Endothelial cell of umbilical vein (primary cell): ENCODE data around the gene CDKN2B-AS1. TPM values are rescaled to one million over a fixed set of nuclear protein-coding genes. Genes with fewer than 3 reads are reported as not detected.
A peak's percentile ranks its signal among the peaks of the same experiment; 100 is the strongest.

Experiments
- BruUV-seq: library from RNA; stranded (reverse); fragments of 400-500 nt; replicated peaks from 2 replicates; lab custom pipeline; 2021; lab: Mats Ljungman, UMichigan
- CTCF ChIA-PET: fragments of 300-600, 350-600 bp; sonication (Branson Sonifier 250); formaldehyde crosslinking; loops from one replicate; lab custom pipeline; 2021; ENCODE audit warnings: antibody characterized with exemption, inconsistent platforms; lab: Charles Lee
- POLR2A ChIA-PET: fragments of 300-600, 350-600 bp; sonication (Branson Sonifier 250); formaldehyde crosslinking; loops from one replicate; lab custom pipeline; 2021; ENCODE audit warnings: antibody characterized with exemption, inconsistent platforms; lab: Charles Lee
- DNase-seq: peaks from one replicate; pipeline ENCODE4 v3.0.0-alpha.2; 2011; ENCODE audit warnings: low read depth, low spot score
- FAIRE-seq: peaks from 2 replicates; lab custom pipeline; 2011; peaks lifted over from hg19 to GRCh38; lab: Jason Lieb, UNC
- H2AFZ ChIP-seq: 2 replicates; pipeline ENCODE4 v1.6.0; 2012; ENCODE audit warnings: low read depth, low read length, control low read depth, inconsistent platforms
- H3K27ac ChIP-seq: 2 replicates; pipeline ENCODE4 v1.5.1; 2011; ENCODE audit warnings: low read depth, mild to moderate bottlenecking, control low read depth, low read length, moderate library complexity; ENCODE audit not compliant: insufficient read depth
- H3K27me3 ChIP-seq, 2 experiments: 2 replicates each; pipeline versions ENCODE4 v1.6.0 to v1.6.1; 2011; ENCODE audit warnings: low read length in 2 of 2, mixed read lengths in 1 of 2; ENCODE audit not compliant: control insufficient read depth in 2 of 2, insufficient read depth in 2 of 2
- H3K36me3 ChIP-seq, 2 experiments: 2 replicates in 1 of 2; 3 replicates in 1 of 2; pipeline ENCODE4 v1.5.1; 2011; ENCODE audit warnings: low read length in 2 of 2, mild to moderate bottlenecking in 1 of 2, moderate library complexity in 1 of 2; ENCODE audit not compliant: control insufficient read depth in 2 of 2, insufficient read depth in 2 of 2; ENCODE audit errors: extremely low read depth in 1 of 2
- H3K4me1 ChIP-seq: 3 replicates; pipeline ENCODE4 v1.5.1; 2011; ENCODE audit warnings: mild to moderate bottlenecking, low read length; ENCODE audit not compliant: control insufficient read depth, insufficient read depth; ENCODE audit errors: extremely low read depth
- H3K4me2 ChIP-seq: 2 replicates; pipeline ENCODE4 v1.6.1; 2011; ENCODE audit warnings: low read length, control low read depth, mixed read lengths; ENCODE audit not compliant: insufficient read depth
- H3K4me3 ChIP-seq, 3 experiments: fragments of 200-600 bp in 1 of 3; sonication (generic), shearing (Covaris generic) in 1 of 3; replicated peaks in 1 of 3; 2 replicates each; pipeline ENCODE4 v1.5.1; 2011 to 2016; ENCODE audit warnings: control low read depth in 3 of 3, low read length in 3 of 3, mild to moderate bottlenecking in 2 of 3, inconsistent platforms in 1 of 3, low read depth in 1 of 3, moderate library complexity in 1 of 3; ENCODE audit not compliant: insufficient read depth in 1 of 3
- H3K79me2 ChIP-seq: 2 replicates; pipeline ENCODE4 v1.6.0; 2012; ENCODE audit warnings: low read length, inconsistent platforms; ENCODE audit not compliant: control insufficient read depth, insufficient read depth
- H3K9ac ChIP-seq: replicated peaks from 2 replicates; pipeline ENCODE3; 2011; ENCODE audit warnings: low read length, control low read depth; ENCODE audit not compliant: insufficient read depth; ENCODE audit errors: extremely low read depth
- H3K9me1 ChIP-seq: replicated peaks from 3 replicates; pipeline ENCODE4 v1.6.0; 2011; ENCODE audit warnings: mild to moderate bottlenecking, low read length; ENCODE audit not compliant: control insufficient read depth, insufficient read depth; ENCODE audit errors: extremely low read depth
- H3K9me3 ChIP-seq: replicated peaks from 2 replicates; pipeline ENCODE4 v1.5.1; 2012; ENCODE audit warnings: low read length, inconsistent platforms; ENCODE audit not compliant: control insufficient read depth, insufficient read depth
- H4K20me1 ChIP-seq: replicated peaks from 2 replicates; pipeline ENCODE3; 2011; ENCODE audit warnings: mild to moderate bottlenecking, low read length; ENCODE audit not compliant: control insufficient read depth, insufficient read depth; ENCODE audit errors: extremely low read depth
- EZH2 ChIP-seq: IDR thresholded peaks from 2 replicates; pipeline ENCODE4 v1.6.1; 2012; ENCODE audit warnings: borderline replicate concordance, low read depth, mild to moderate bottlenecking, moderate library complexity, low read length, inconsistent platforms; ENCODE audit not compliant: severe bottlenecking
- FOS ChIP-seq: IDR thresholded peaks from 2 replicates; pipeline ENCODE4 v1.6.1; 2011; ENCODE audit warnings: mild to moderate bottlenecking, low read length, moderate library complexity, borderline replicate concordance; ENCODE audit not compliant: insufficient read depth
- GATA2 ChIP-seq: IDR thresholded peaks from 2 replicates; pipeline ENCODE4 v1.7.0; 2011; ENCODE audit warnings: low read depth, mild to moderate bottlenecking, moderate library complexity, mixed read lengths, low read length; ENCODE audit not compliant: insufficient read length, insufficient read depth
- POLR2AphosphoS5 ChIP-seq: IDR thresholded peaks from 2 replicates; pipeline ENCODE4 v1.6.1; 2012; ENCODE audit warnings: low read depth, mild to moderate bottlenecking, control low read depth, low read length, moderate library complexity; ENCODE audit not compliant: insufficient read depth
- dilution Hi-C: fragments of 300-500 bp; cut with MboI; formaldehyde crosslinking; loops from one replicate; pipeline ENCODE4 v1.15.0; 2019; ENCODE audit warnings: low sequenced_read_pairs; ENCODE audit not compliant: extremely low pct_ligation_motif_present
- intact Hi-C: fragments of 100-400 bp; cut with micrococcal nuclease; formaldehyde crosslinking; loops from one replicate; pipeline ENCODE4 v1.10.0; 2022
- polyA plus RNA-seq, 4 experiments: library from polyadenylated mRNA; depleted of rRNA in 3 of 4; stranded (reverse) in 3 of 4; unstranded in 1 of 4; fragments of >200 nt; gene quantifications; 2 replicates each; pipeline versions ENCODE4 v1.2.1 to v1.2.3, GENCODE V29; 2011 to 2012; ENCODE audit warnings: missing spikeins in 1 of 4
- total RNA-seq: library from RNA; stranded (reverse); gene quantifications from 2 replicates; pipeline ENCODE4 v1.2.3, GENCODE V29; 2021
- TF ChIP-seq, protein P1 (sequence below), 2 donors: IDR thresholded peaks; 1 replicate in 1 of 2; 2 replicates in 1 of 2; pipeline ENCODE4 v1.5.1; 2011; ENCODE audit warnings: low read length in 2 of 2, mild to moderate bottlenecking in 2 of 2, moderate library complexity in 2 of 2, control low read depth in 1 of 2, inconsistent platforms in 1 of 2, low read depth in 1 of 2; ENCODE audit not compliant: insufficient read depth in 1 of 2; ENCODE audit errors: extremely low read depth in 1 of 2

CDKN2B-AS1 gene
- total and polyA plus RNA-seq, 2 donors (not counting 3 experiments of a cell fraction or from before 2014, with no cell fraction given) = 0.44 to 1.9 TPM

DNA sequence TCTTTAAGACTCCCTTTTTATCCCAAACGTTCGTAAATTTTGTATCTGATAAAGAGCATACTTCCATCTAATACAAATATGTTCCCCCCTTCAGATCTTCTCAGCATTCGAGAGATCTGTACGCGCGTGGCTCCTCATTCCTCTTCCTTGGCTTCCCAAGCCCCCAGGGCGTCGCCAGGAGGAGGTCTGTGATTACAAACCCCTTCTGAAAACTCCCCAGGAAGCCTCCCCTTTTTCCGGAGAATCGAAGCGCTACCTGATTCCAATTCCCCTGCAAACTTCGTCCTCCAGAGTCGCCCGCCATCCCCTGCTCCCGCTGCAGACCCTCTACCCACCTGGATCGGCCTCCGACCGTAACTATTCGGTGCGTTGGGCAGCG, 20.3 kb upstream of the CDKN2B-AS1 start:
- Histone ChIP-seq H3K79me2 (no peaks in the 10 kb centered on the region), H2AFZ (peak overlapping the region; percentile 48), H3K27me3 (peaks cover 77 to 99% of the 10 kb centered on the region in 2 experiments), H3K4me1 (peaks cover 19% of the 10 kb centered on the region), H4K20me1 (peaks cover 2% of the 10 kb centered on the region), H3K9me3 (no peaks in the 10 kb centered on the region), H3K36me3 (no peaks in the 10 kb centered on the region), H3K9ac (no peak overlapping the region), H3K4me2 (peak overlapping the region; percentile 24), H3K9me1 (no peaks in the 10 kb centered on the region), H3K4me3 (peak overlapping the region in 2 of 3 experiments; percentile 31 to 51), H3K27ac (no peak overlapping the region)
- ChIA-PET POLR2A (no interaction called here), CTCF (no interaction called here)
- intact Hi-C loops (no loop called here), dilution Hi-C loops (no loop called here)
- FAIRE-seq (no peak), DNase-seq (peak; percentile 29)
- BruUV-seq = no TSS peak
- TF ChIP-seq, protein P1, sequence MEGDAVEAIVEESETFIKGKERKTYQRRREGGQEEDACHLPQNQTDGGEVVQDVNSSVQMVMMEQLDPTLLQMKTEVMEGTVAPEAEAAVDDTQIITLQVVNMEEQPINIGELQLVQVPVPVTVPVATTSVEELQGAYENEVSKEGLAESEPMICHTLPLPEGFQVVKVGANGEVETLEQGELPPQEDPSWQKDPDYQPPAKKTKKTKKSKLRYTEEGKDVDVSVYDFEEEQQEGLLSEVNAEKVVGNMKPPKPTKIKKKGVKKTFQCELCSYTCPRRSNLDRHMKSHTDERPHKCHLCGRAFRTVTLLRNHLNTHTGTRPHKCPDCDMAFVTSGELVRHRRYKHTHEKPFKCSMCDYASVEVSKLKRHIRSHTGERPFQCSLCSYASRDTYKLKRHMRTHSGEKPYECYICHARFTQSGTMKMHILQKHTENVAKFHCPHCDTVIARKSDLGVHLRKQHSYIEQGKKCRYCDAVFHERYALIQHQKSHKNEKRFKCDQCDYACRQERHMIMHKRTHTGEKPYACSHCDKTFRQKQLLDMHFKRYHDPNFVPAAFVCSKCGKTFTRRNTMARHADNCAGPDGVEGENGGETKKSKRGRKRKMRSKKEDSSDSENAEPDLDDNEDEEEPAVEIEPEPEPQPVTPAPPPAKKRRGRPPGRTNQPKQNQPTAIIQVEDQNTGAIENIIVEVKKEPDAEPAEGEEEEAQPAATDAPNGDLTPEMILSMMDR (IDR thresholded peaks at IDR 0.05; ENCODE audit: extremely low read depth in 1 of 2, insufficient read depth in 1 of 2, low read depth in 1 of 2, low read length in 2 of 2) = no peak
- TF ChIP-seq POLR2AphosphoS5 (no peak), GATA2 (no peak), FOS (no peak), EZH2 (peak; percentile 97)
